Tibial nerve (tissue), 4 donors: ENCODE data around the gene TBC1D22A.

Experiments used
- EP300 ChIP-seq, 2 donors: sonication (generic); formaldehyde crosslinking; IDR thresholded peaks; one replicate each; pipeline ENCODE4 v1.6.1; 2017; ENCODE audit warnings: antibody characterized with exemption in 2 of 2, mild to moderate bottlenecking in 1 of 2
- POLR2A ChIP-seq, 2 donors: fragments of 450-650 bp; IDR thresholded peaks; one replicate each; pipeline ENCODE4 v1.6.1; 2017; ENCODE audit warnings: antibody characterized with exemption in 2 of 2, mild to moderate bottlenecking in 2 of 2, moderate library complexity in 2 of 2
- TF ChIP-seq, protein P1 (sequence below), 5 experiments: fragments of 200-600 bp in 3 of 5; fragments of 450-650 bp in 2 of 5; sonication (generic) in 3 of 5; IDR thresholded peaks; one replicate each; pipeline ENCODE4 v1.5.1; 2016 to 2019; ENCODE audit warnings: antibody characterized with exemption in 5 of 5, mild to moderate bottlenecking in 3 of 5, moderate library complexity in 2 of 5

DNA sequence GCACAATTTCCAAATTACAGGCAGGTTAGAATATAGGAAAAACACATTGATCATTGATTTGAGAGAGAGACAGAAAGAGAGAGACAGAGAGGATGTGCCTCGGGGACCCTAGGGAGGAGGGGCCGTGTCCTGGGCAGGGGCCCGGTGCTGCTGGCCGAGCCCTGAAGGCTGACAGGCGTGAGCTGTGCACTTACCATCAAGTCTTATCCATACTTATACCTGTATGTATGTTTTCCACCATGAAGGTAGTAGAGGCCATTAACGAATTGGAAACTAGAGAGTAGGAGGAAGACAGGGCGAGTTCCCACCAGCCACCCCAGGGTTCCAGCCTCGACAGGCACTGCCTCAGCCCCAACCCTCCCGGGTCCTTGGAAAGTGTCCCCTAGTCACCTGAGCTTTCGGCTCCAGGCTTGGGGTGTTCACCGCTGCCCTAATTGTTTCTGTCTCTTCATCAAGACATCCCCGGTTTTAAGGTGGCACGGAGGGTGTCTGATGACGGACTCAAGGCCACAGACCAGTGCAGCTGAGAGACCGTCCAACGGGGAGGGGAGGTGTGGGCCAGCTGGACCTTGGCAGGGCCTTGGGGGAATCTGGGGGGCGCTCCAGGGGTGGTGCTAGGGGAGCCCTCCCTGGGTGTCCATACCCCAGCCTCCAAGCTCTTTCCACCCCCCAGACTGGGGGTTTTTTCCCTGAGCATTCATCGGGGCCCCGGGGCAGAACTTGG is 431.3 kb downstream of the TBC1D22A start:
- TF ChIP-seq, protein P1, sequence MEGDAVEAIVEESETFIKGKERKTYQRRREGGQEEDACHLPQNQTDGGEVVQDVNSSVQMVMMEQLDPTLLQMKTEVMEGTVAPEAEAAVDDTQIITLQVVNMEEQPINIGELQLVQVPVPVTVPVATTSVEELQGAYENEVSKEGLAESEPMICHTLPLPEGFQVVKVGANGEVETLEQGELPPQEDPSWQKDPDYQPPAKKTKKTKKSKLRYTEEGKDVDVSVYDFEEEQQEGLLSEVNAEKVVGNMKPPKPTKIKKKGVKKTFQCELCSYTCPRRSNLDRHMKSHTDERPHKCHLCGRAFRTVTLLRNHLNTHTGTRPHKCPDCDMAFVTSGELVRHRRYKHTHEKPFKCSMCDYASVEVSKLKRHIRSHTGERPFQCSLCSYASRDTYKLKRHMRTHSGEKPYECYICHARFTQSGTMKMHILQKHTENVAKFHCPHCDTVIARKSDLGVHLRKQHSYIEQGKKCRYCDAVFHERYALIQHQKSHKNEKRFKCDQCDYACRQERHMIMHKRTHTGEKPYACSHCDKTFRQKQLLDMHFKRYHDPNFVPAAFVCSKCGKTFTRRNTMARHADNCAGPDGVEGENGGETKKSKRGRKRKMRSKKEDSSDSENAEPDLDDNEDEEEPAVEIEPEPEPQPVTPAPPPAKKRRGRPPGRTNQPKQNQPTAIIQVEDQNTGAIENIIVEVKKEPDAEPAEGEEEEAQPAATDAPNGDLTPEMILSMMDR (IDR thresholded peaks at IDR 0.05), result no peak
- TF ChIP-seq POLR2A (IDR thresholded peaks at IDR 0.05) (no peak), EP300 (IDR thresholded peaks at IDR 0.05) (no peak)
